ENCODE measurements around the gene TSPAN17. TPM values are rescaled to one million over a fixed set of nuclear protein-coding genes. Genes with fewer than 3 reads are reported as not detected.

Gene TSPAN17
- total and polyA plus RNA-seq, 7 experiments from 2014 or later: 16.5 to 47.6 (median 19.3) TPM

DNA sequence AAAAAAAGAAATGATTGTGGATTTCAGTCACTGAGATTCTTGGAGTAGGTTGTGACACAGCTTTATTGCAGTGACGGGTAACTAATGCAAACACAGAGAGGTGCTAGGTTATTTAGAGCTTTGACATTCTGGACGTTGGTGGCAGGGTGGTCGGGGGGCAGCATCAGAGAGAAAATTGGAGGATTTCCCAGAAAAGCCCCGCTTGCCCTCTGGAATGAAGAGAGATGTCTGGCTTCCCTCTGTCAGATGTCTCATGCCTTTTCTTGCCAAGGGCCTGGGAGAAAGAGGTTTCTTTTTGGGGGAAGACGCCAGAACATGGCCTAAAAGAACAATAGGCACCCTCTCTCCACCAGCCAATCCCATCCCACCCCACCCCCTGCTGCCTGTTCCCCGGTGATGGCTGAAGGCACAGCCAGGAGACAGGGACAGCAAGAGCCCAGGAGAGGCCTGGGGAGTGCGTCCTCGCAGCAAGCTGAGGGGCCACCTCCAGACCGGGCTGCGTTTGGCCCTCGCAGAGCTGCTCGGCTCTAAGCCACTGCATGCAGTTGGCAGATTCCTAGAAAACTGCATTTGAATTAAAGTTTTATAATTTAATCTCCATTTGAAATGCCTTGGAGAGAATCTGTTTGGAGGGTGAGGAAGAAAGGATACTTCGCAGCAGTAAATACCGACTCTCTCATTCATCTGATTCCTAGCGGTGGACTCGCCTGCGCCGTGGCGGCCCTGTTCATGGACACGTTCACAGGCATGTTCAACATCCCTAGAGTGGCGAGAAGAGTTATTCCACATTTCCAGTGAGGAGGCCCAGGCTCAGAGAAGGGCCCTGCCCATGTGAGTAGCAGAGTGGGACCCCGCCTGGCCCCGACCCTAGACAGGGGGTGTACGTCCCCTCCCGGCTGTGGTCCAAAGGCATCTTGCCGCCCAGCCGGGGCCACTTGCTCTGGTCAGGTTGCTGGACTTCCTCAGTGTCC lies 55.7 kb downstream of the TSPAN17 start:
- no peak for DNase-seq
- Histone ChIP-seq H3K9me3 (ENCODE audit: control insufficient read depth in 2 of 3, low read length in 3 of 3) (no peaks in the 10 kb centered on the region), H3K4me1 (ENCODE audit: control insufficient read depth in 2 of 2, insufficient read depth in 2 of 2, low read length in 2 of 2) (no peaks in the 10 kb centered on the region), H3K4me3 (ENCODE audit: low read length) (no peak overlapping the region), H3K27me3 (ENCODE audit: control insufficient read depth in 2 of 2, insufficient read depth in 2 of 2, low read length in 2 of 2) (no peaks in the 10 kb centered on the region), H3K27ac (ENCODE audit: low read depth, low read length) (no peak overlapping the region), H3K36me3 (ENCODE audit: control insufficient read depth in 2 of 3, insufficient read depth in 3 of 3, low read length in 3 of 3) (no peaks in the 10 kb centered on the region)
- H3K4me3 Mint-ChIP-seq: no peak overlapping the region
- intact Hi-C loops (cut with micrococcal nuclease): no loop called here
- no peaks in the 10 kb centered on the region for H3K9me3 Mint-ChIP-seq
- CTCF ChIA-PET: interaction anchor here (0.6 kb wide), 1 partner anchor 27 kb away, joined by 3 read pairs; no protein-coding TSS in a partner anchor
- POLR2A ChIA-PET: no interaction called here
- no peaks in the 10 kb centered on the region for H3K36me3 Mint-ChIP-seq
- no peaks in the 10 kb centered on the region for H3K4me1 Mint-ChIP-seq
- ATAC-seq: no peak
- peaks cover 11 to 47% (median 43%) of the 10 kb centered on the region in 5 donors for H3K27me3 Mint-ChIP-seq
- H3K27ac Mint-ChIP-seq: no peak overlapping the region

DNA sequence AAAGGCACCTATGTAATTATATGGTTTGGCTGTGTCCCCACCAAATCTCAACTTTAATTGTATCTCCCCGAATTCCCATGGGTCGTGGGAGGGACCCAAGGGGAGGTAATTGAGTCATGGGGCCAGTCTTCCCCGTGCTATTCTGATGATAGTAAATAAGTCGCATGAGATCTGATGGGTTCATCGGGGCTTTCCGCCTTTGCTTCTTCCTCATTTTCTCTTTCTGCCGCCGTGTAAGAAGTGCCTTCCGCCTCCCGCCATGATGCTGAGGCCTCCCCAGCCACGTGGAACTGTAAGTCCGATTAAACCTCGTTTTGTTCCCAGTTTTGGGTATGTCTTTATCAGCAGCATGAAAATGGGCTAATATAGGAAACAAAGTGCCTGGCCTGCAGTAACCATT lies 56.6 kb downstream of the TSPAN17 start:
- peaks cover 11 to 38% (median 34%) of the 10 kb centered on the region in 5 donors for H3K27me3 Mint-ChIP-seq
- Histone ChIP-seq H3K4me3 (ENCODE audit: low read length) (no peak overlapping the region), H3K4me1 (ENCODE audit: control insufficient read depth in 2 of 2, insufficient read depth in 2 of 2, low read length in 2 of 2) (no peaks in the 10 kb centered on the region), H3K36me3 (ENCODE audit: control insufficient read depth in 2 of 3, insufficient read depth in 3 of 3, low read length in 3 of 3) (no peaks in the 10 kb centered on the region), H3K27ac (ENCODE audit: low read depth, low read length) (no peak overlapping the region), H3K27me3 (ENCODE audit: control insufficient read depth in 2 of 2, insufficient read depth in 2 of 2, low read length in 2 of 2) (no peaks in the 10 kb centered on the region), H3K9me3 (ENCODE audit: control insufficient read depth in 2 of 3, low read length in 3 of 3) (no peaks in the 10 kb centered on the region)
- intact Hi-C loops (cut with micrococcal nuclease): no loop called here
- DNase-seq (no peak), ATAC-seq (no peak)
- H3K9me3 Mint-ChIP-seq: no peaks in the 10 kb centered on the region
- no peak overlapping the region for H3K4me3 Mint-ChIP-seq
- no peaks in the 10 kb centered on the region for H3K36me3 Mint-ChIP-seq
- ChIA-PET POLR2A (no interaction called here), CTCF (no interaction called here)
- no peak overlapping the region for H3K27ac Mint-ChIP-seq
- no peaks in the 10 kb centered on the region for H3K4me1 Mint-ChIP-seq

DNA sequence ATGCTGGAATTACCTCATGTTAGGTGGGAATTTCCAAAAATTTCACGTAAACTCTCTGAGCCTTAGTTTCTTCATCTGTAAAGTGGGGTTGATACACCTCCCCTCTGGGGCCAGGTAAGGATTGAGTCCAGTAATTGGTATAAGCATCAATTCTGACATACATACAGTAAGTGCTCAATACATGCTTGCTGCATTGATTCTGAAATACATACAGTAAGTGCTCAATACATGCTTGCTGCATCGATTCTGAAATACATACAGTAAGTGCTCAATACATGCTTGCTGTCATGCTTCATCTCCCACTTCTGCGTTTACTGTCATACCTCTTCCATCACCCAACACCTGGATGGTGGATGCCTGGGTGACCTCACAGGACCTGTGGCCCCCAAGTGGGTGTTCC lies 57.1 kb downstream of the TSPAN17 start:
- Mint-ChIP-seq H3K4me1 (no peaks in the 10 kb centered on the region), H3K27ac (no peak overlapping the region), H3K36me3 (no peaks in the 10 kb centered on the region), H3K9me3 (no peaks in the 10 kb centered on the region), H3K27me3 (peaks cover 11 to 37% (median 29%) of the 10 kb centered on the region in 5 donors), H3K4me3 (no peak overlapping the region)
- ATAC-seq (no peak), DNase-seq (no peak)
- intact Hi-C loops (cut with micrococcal nuclease): no loop called here
- Histone ChIP-seq H3K4me1 (ENCODE audit: control insufficient read depth in 2 of 2, insufficient read depth in 2 of 2, low read length in 2 of 2) (no peaks in the 10 kb centered on the region), H3K36me3 (ENCODE audit: control insufficient read depth in 2 of 3, insufficient read depth in 3 of 3, low read length in 3 of 3) (no peaks in the 10 kb centered on the region), H3K9me3 (ENCODE audit: control insufficient read depth in 2 of 3, low read length in 3 of 3) (no peaks in the 10 kb centered on the region), H3K27me3 (ENCODE audit: control insufficient read depth in 2 of 2, insufficient read depth in 2 of 2, low read length in 2 of 2) (no peaks in the 10 kb centered on the region), H3K27ac (ENCODE audit: low read depth, low read length) (no peak overlapping the region), H3K4me3 (ENCODE audit: low read length) (no peak overlapping the region)
- ChIA-PET CTCF (no interaction called here), POLR2A (no interaction called here)

DNA sequence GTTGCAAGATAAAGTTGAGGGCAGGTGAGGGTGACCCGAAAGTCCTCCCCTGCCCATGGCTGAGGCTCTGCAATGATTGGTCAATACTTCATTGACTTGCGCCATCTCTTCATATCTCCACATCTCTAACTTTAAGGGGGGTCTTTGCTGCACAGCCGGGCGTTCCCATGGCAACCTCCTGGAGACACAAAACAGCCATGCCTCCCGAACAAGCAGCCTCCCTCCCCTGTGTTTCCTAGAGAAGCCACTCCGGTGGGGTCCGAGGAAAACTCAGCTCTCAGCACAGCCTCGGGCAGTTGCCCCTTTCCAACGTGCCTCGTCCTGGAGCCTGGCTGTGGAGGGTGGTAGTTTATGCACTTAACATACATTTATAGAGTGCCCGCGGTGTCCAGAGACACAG lies 57.5 kb downstream of the TSPAN17 start:
- Mint-ChIP-seq H3K27me3 (peaks cover 10 to 36% (median 29%) of the 10 kb centered on the region in 5 donors), H3K4me1 (no peaks in the 10 kb centered on the region), H3K4me3 (no peak overlapping the region), H3K36me3 (no peaks in the 10 kb centered on the region), H3K27ac (no peak overlapping the region), H3K9me3 (no peaks in the 10 kb centered on the region)
- Histone ChIP-seq H3K9me3 (ENCODE audit: control insufficient read depth in 2 of 3, low read length in 3 of 3) (no peaks in the 10 kb centered on the region), H3K27ac (ENCODE audit: low read depth, low read length) (no peak overlapping the region), H3K27me3 (ENCODE audit: control insufficient read depth in 2 of 2, insufficient read depth in 2 of 2, low read length in 2 of 2) (no peaks in the 10 kb centered on the region), H3K4me3 (ENCODE audit: low read length) (no peak overlapping the region), H3K4me1 (ENCODE audit: control insufficient read depth in 2 of 2, insufficient read depth in 2 of 2, low read length in 2 of 2) (no peaks in the 10 kb centered on the region), H3K36me3 (ENCODE audit: control insufficient read depth in 2 of 3, insufficient read depth in 3 of 3, low read length in 3 of 3) (no peaks in the 10 kb centered on the region)
- intact Hi-C loops (cut with micrococcal nuclease): no loop called here
- POLR2A ChIA-PET: no interaction called here
- no peak for DNase-seq
- CTCF ChIA-PET: no interaction called here
- no peak for ATAC-seq

Small RNA genes within 50 kb of the gene (microRNA-seq; reads per million reads assigned to microRNA genes)
- not detected for gene MIR4281 (ENCODE audit: borderline microRNAs expressed)

Other genes with a start within 250 kb of the TSPAN17 start
- 10 to 100 TPM; 30.6 to 67.2 (median 63.8) TPM for gene CLTB, start 230.9 kb upstream of the TSPAN17 start, total RNA-seq
- 10 to 100 TPM; 73.6 to 90.9 TPM for gene CLTB, start 230.9 kb upstream of the TSPAN17 start, polyA plus RNA-seq
- gene FAF2, start 199.1 kb upstream of the TSPAN17 start, total RNA-seq: 10 to 100 TPM; 28.0 to 43.2 (median 31.2) TPM
- gene FAF2, start 199.1 kb upstream of the TSPAN17 start, polyA plus RNA-seq: 10 to 100 TPM; 11.8 to 15.3 TPM
- 100 to 1,000 TPM; 145 to 305 (median 280) TPM for gene RNF44, start 110.1 kb upstream of the TSPAN17 start, total RNA-seq
- gene RNF44, start 110.1 kb upstream of the TSPAN17 start, polyA plus RNA-seq: 1 to 10 TPM; 3.3 to 5.0 TPM
- 1 to 10 TPM; 1.0 to 3.3 (median 2.5) TPM for gene CDHR2, start 98.1 kb upstream of the TSPAN17 start, total RNA-seq
- not detected for gene CDHR2, start 98.1 kb upstream of the TSPAN17 start, polyA plus RNA-seq
- gene GPRIN1, start 37.3 kb upstream of the TSPAN17 start, total RNA-seq: 1 to 10 TPM in 1 of 5 experiments, under 1 TPM in 3, not detected in 1; 0.08 to 2.3 (median 0.32) TPM
- gene GPRIN1, start 37.3 kb upstream of the TSPAN17 start, polyA plus RNA-seq: not detected
- not detected for gene SNCB, start 16.9 kb upstream of the TSPAN17 start, total RNA-seq
- not detected for gene SNCB, start 16.9 kb upstream of the TSPAN17 start, polyA plus RNA-seq
- gene EIF4E1B, start 16.8 kb upstream of the TSPAN17 start, total RNA-seq: not detected
- not detected for gene EIF4E1B, start 16.8 kb upstream of the TSPAN17 start, polyA plus RNA-seq
- not detected for gene UNC5A, start 163.1 kb downstream of the TSPAN17 start, total RNA-seq
- gene UNC5A, start 163.1 kb downstream of the TSPAN17 start, polyA plus RNA-seq: not detected